B cell (primary cell): Measurements from ENCODE around the gene BRD1.

Experiments used
- EZH2 ChIP-seq: IDR thresholded peaks from 2 replicates; pipeline ENCODE4 v1.6.1; 2012; ENCODE audit warnings: borderline replicate concordance, low read depth, mild to moderate bottlenecking, moderate library complexity, low read length; ENCODE audit not compliant: insufficient read depth, poor library complexity, severe bottlenecking
- TF ChIP-seq, protein P1 (sequence below): fragments of 200-600 bp; IDR thresholded peaks from one replicate; pipeline ENCODE4 v1.8.0; 2022; ENCODE audit warnings: antibody characterized with exemption, mild to moderate bottlenecking

DNA sequence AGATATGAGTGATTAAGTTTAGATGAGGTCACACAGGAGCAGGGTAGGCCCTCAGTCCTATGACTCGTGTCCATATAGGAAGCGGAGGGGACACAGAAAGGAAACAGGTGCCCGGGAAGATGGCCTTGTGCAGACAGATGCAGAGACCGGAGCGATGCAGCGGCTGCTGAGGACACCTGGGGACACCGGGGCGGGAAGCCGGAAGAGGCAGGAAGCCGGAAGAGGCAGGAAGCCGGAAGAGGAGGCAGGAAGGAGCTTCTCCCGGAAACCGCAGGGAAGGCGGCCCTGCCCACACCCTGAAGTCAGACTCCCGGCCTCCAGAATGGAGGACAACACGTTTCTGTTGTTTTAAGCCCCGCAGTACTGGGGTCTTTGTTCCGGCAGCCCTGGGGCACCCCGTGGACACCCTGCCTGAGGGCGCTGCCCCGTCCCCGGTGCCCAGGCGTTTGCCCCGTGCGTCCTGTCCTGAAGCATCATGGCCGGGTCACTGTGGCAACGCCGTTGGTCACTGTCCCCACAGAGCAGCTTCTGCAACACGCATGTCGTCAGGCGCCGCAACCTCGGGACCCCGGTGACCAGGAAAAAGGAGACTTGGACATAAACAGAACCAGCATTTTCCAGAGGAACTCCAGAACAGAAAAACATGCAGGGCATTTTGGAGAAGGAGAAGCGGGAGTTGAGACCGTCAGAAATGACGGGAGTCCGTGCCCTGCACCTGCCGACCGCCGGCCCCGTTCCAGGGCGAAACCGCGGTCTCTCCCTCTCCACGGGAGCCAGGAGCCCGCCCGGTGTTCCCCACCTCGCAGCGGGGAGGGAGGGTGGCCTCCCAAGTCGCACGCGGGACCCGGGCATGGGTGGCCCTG lies 103.4 kb downstream of the BRD1 start:
- TF ChIP-seq, protein P1, sequence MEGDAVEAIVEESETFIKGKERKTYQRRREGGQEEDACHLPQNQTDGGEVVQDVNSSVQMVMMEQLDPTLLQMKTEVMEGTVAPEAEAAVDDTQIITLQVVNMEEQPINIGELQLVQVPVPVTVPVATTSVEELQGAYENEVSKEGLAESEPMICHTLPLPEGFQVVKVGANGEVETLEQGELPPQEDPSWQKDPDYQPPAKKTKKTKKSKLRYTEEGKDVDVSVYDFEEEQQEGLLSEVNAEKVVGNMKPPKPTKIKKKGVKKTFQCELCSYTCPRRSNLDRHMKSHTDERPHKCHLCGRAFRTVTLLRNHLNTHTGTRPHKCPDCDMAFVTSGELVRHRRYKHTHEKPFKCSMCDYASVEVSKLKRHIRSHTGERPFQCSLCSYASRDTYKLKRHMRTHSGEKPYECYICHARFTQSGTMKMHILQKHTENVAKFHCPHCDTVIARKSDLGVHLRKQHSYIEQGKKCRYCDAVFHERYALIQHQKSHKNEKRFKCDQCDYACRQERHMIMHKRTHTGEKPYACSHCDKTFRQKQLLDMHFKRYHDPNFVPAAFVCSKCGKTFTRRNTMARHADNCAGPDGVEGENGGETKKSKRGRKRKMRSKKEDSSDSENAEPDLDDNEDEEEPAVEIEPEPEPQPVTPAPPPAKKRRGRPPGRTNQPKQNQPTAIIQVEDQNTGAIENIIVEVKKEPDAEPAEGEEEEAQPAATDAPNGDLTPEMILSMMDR: no peak
- TF ChIP-seq EZH2: no peak
